GM06990 (cell line): ENCODE results near the gene ACO2.

Experiments
- DNase-seq: peaks from one replicate; pipeline ENCODE4 v3.0.0-alpha.2; 2011; ENCODE audit not compliant: insufficient read length; ENCODE audit errors: extremely low read depth
- H3K27me3 ChIP-seq: replicated peaks from 2 replicates; pipeline ENCODE4 v1.6.0; 2011; ENCODE audit warnings: low read length; ENCODE audit not compliant: control insufficient read depth, insufficient read depth
- H3K36me3 ChIP-seq: 2 replicates; pipeline ENCODE4 v1.5.1; 2011; ENCODE audit warnings: low read length; ENCODE audit not compliant: control insufficient read depth, insufficient read depth
- H3K4me3 ChIP-seq: replicated peaks from 2 replicates; pipeline ENCODE4 v1.5.1; 2011; ENCODE audit warnings: low read depth, mild to moderate bottlenecking, control low read depth, low read length
- CTCF ChIP-seq: IDR thresholded peaks from 2 replicates; pipeline ENCODE4 v1.5.1; 2011; ENCODE audit warnings: low read length, control low read depth, mild to moderate bottlenecking, inconsistent platforms; ENCODE audit not compliant: insufficient read depth, poor library complexity, severe bottlenecking

The ACO2 gene

GRCh38 chr22:41539146-41540005 lies 70.5 kb downstream of the ACO2 start:
- H3K4me3 ChIP-seq: no peak overlapping the region
- H3K36me3 ChIP-seq: peaks cover 12% of the 10 kb centered on the region
- no peaks in the 10 kb centered on the region for H3K27me3 ChIP-seq
- DNase-seq: no peak
- TF ChIP-seq CTCF: no peak

GRCh38 chr22:41540006-41540315 lies 71.0 kb downstream of the ACO2 start:
- DNase-seq: no peak
- Histone ChIP-seq H3K4me3 (no peak overlapping the region), H3K27me3 (no peaks in the 10 kb centered on the region), H3K36me3 (peaks cover 11% of the 10 kb centered on the region)
- no peak for TF ChIP-seq CTCF

GRCh38 chr22:41540365-41540764 lies 71.4 kb downstream of the ACO2 start:
- Histone ChIP-seq H3K4me3 (no peak overlapping the region), H3K27me3 (no peaks in the 10 kb centered on the region), H3K36me3 (peaks cover 11% of the 10 kb centered on the region)
- DNase-seq: no peak
- no peak for TF ChIP-seq CTCF

GRCh38 chr22:41541484-41541883 lies 72.6 kb downstream of the ACO2 start:
- peaks cover 11% of the 10 kb centered on the region for H3K36me3 ChIP-seq
- no peak for DNase-seq
- no peak for TF ChIP-seq CTCF
- no peak overlapping the region for H3K4me3 ChIP-seq
- H3K27me3 ChIP-seq: no peaks in the 10 kb centered on the region

GRCh38 chr22:41542224-41542623 lies 73.3 kb downstream of the ACO2 start:
- Histone ChIP-seq H3K36me3 (peaks cover 11% of the 10 kb centered on the region), H3K4me3 (peak overlapping the region; percentile 32; the same call in 1 of the 2 replicates), H3K27me3 (no peaks in the 10 kb centered on the region)
- TF ChIP-seq CTCF: no peak
- no peak for DNase-seq
